ENCODE data around the gene GZF1. TPM values are rescaled to one million over a fixed set of nuclear protein-coding genes. Genes with fewer than 3 reads are reported as not detected.

Gene GZF1
- total RNA-seq, 1 donor from 2014 or later, result 13.9 TPM

DNA sequence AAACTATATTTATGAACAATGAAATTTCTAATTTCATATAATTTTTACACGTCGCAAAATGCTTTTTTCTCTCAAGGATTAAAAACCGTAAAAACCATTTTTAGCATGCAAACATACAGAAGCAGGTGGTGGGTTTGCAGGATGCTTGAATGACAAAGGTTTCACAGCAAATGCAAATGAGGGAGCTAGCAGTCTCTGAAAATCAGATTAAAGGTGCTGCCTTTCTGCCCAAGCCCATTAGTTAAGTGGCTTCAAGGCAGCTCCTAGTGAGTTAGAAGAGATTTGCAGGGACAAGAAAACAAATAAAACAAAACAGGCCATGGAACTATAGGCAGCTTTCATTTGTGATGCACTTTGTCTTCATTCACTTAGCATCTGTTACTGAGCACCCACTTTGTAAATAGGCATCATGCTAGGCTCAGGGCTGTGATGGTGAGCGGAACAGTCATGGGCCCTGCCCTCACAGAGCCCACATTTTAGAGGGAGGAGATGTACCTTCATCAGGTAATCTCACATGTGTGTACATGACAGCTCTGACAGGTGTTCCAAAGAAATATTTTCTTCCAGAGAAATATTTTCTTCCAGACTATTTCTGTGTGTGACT is 29.8 kb downstream of the GZF1 start:
- H3K4me1 Mint-ChIP-seq, result no peaks in the 10 kb centered on the region
- no peak overlapping the region for H3K27ac Mint-ChIP-seq
- H3K4me3 Mint-ChIP-seq, result no peak overlapping the region
- TF ChIP-seq, protein P1, sequence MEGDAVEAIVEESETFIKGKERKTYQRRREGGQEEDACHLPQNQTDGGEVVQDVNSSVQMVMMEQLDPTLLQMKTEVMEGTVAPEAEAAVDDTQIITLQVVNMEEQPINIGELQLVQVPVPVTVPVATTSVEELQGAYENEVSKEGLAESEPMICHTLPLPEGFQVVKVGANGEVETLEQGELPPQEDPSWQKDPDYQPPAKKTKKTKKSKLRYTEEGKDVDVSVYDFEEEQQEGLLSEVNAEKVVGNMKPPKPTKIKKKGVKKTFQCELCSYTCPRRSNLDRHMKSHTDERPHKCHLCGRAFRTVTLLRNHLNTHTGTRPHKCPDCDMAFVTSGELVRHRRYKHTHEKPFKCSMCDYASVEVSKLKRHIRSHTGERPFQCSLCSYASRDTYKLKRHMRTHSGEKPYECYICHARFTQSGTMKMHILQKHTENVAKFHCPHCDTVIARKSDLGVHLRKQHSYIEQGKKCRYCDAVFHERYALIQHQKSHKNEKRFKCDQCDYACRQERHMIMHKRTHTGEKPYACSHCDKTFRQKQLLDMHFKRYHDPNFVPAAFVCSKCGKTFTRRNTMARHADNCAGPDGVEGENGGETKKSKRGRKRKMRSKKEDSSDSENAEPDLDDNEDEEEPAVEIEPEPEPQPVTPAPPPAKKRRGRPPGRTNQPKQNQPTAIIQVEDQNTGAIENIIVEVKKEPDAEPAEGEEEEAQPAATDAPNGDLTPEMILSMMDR (IDR thresholded peaks at IDR 0.05; ENCODE audit: unreplicated experiment), result no peak
- H3K36me3 Mint-ChIP-seq, result peaks cover 39% of the 10 kb centered on the region
- H3K27me3 Mint-ChIP-seq (ENCODE audit: low read depth), result no peaks in the 10 kb centered on the region
- peaks cover 12% of the 10 kb centered on the region for H3K9me3 Mint-ChIP-seq
- no peak for DNase-seq (ENCODE audit: low spot score in 2 of 2, unreplicated experiment in 2 of 2)

DNA sequence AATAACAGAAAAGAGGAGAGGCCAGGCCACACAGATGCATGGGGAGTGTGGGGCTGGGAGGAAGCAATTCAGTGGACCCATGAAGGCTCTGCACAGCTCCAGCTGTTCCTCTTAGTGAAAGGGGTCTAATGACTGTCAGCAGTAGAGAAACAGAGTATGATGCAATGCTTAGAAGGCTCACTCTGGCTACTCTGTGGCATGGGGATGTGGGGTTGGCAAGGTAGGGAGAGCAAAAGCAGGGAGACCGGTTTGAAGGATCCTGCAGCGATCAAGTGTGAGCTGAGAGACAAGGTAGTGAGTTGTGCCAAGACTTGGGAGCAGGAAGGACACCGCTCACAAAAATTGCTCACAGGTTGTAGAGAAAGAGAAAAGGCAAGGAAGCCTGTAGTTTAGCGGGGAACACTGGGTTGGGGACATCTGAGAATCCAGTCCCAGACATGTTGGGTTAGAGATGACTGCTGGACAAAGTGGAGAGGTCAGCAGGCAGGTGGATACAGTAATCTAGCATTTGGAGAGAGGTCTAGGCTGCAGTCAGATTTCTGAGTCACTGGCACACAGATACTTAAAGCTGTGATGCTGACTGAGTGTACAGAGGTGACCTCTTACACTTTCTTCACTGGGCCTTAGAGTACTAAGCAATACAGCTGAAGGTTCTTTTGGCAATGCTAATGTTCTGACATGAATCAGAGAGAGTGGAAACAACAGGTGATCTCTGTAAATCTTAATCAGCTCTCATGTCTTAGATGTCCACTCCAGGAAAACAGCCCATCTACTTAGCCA is 32.2 kb downstream of the GZF1 start:
- Mint-ChIP-seq H3K27ac (no peak overlapping the region), H3K36me3 (peaks cover 26% of the 10 kb centered on the region), H3K4me3 (no peak overlapping the region), H3K9me3 (no peaks in the 10 kb centered on the region), H3K4me1 (no peaks in the 10 kb centered on the region), H3K27me3 (ENCODE audit: low read depth) (no peaks in the 10 kb centered on the region)
- TF ChIP-seq, protein P1 (IDR thresholded peaks at IDR 0.05; ENCODE audit: unreplicated experiment), result no peak
- DNase-seq (ENCODE audit: low spot score in 2 of 2, unreplicated experiment in 2 of 2), result no peak

DNA sequence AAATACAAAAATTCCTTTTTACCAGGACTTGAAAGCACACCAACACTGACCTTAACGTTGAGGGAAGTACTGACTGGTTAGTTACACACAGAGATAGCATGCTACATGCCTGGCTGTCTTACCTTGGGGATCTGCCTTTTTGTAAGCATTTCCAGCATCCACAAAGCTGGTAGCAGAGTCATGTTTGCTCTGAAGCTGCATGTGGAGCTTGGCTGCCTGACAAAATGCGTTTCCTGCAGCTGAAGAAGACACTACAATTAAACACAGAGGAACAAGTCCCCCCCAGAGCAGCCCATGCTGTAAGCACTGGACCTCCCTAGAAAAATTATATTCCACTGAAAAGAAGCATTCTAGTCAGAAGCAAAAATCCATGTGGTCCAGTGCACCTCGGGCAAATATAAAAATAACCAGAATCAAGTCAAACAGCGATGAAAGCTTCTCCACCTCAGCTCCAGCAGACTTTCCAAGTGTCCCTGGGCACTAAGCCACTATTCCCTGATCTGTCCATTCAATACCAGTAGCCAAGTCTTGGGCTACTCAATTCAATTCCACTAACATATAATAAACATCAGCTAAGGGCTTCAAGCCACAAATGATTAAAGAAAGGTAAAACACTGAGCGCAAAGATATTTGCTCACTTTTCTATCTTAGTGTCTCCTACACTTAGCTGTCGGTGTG is 35.1 kb downstream of the GZF1 start:
- TF ChIP-seq, protein P1 (IDR thresholded peaks at IDR 0.05; ENCODE audit: unreplicated experiment), result no peak
- no peak for DNase-seq (ENCODE audit: low spot score in 2 of 2, unreplicated experiment in 2 of 2)
- Mint-ChIP-seq H3K4me1 (no peaks in the 10 kb centered on the region), H3K4me3 (no peak overlapping the region), H3K9me3 (no peaks in the 10 kb centered on the region), H3K36me3 (peaks cover 26% of the 10 kb centered on the region), H3K27me3 (ENCODE audit: low read depth) (no peaks in the 10 kb centered on the region), H3K27ac (no peak overlapping the region)

DNA sequence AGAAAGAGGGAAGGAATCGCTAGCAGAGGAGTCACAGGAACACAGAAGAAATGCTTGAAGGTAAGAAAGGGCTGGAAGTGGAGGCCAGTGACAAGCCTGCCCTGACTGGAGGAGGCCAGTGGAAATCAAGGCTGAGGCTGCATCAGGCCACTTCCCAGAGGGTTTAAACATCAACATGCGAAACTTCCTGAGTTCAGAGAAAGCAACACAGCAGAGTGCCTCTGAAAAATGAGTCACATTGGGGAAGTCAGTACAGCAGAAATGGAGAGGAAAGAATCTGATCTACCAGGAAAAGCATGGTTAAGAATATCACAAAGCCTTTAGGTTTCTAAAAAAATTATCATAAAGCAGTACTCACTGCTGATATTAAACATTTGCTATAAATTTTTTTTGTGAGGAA is 36.0 kb downstream of the GZF1 start:
- H3K4me1 Mint-ChIP-seq, result no peaks in the 10 kb centered on the region
- no peaks in the 10 kb centered on the region for H3K9me3 Mint-ChIP-seq
- TF ChIP-seq, protein P1 (IDR thresholded peaks at IDR 0.05; ENCODE audit: unreplicated experiment), result no peak
- DNase-seq (ENCODE audit: low spot score in 2 of 2, unreplicated experiment in 2 of 2), result no peak
- H3K36me3 Mint-ChIP-seq, result peaks cover 26% of the 10 kb centered on the region
- H3K27me3 Mint-ChIP-seq (ENCODE audit: low read depth), result no peaks in the 10 kb centered on the region
- no peak overlapping the region for H3K4me3 Mint-ChIP-seq
- no peak overlapping the region for H3K27ac Mint-ChIP-seq

DNA sequence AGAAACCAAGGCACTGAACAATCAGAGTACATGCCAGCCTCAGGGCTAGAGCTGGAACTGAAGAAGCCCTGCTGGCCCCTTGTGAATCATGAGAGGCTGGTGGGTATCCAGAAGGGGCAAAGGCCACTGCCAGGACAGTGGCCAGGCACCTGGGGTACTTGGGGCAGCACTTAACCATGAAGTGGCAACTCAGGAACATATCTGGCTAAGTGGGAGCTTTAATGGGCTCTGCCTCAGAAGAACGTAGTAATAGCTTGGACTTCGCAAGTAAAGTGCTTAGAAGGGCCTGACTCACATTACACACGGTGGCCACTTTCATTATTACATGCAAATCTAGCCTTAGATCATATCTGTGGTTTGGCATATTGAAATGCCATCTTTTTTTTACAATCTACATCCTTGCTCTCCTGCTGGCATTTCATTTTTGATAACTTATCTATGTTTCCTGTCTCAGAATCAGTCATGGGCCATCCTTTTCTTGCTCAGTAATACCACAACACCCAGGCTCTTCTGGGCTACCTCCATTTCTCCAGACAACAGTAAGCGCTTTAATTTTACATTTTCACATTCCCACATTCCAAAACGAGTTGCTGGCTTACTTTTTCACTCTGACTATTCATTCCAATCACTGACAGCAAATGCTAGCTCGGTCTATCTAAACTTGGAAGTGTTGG is 37.7 kb downstream of the GZF1 start:
- TF ChIP-seq, protein P1 (IDR thresholded peaks at IDR 0.05; ENCODE audit: unreplicated experiment), result no peak
- Mint-ChIP-seq H3K4me1 (peaks cover 3% of the 10 kb centered on the region), H3K36me3 (peaks cover 14% of the 10 kb centered on the region), H3K27ac (no peak overlapping the region), H3K4me3 (no peak overlapping the region), H3K9me3 (no peaks in the 10 kb centered on the region), H3K27me3 (ENCODE audit: low read depth) (no peaks in the 10 kb centered on the region)
- no peak for DNase-seq (ENCODE audit: low spot score in 2 of 2, unreplicated experiment in 2 of 2)

Measured in mesothelial cell of epicardium (in vitro differentiated cells).